ENCODE data around the gene OR5B3.

The OR5B3 gene

GRCh38 chr11:58406774-58407173 lies at the start of gene OR5B3:
Gene OR5B3, minus strand, starts transcription at chr11:58406874. Its CDS starts 3,465 bp downstream, at chr11:58403409.
- no peak for DNase-seq (ENCODE audit: low spot score)
- Histone ChIP-seq H3K4me3 (no peak within 1 kb of the TSS), H3K27ac (no peak within 1 kb of the TSS)
- TF ChIP-seq, protein P1, sequence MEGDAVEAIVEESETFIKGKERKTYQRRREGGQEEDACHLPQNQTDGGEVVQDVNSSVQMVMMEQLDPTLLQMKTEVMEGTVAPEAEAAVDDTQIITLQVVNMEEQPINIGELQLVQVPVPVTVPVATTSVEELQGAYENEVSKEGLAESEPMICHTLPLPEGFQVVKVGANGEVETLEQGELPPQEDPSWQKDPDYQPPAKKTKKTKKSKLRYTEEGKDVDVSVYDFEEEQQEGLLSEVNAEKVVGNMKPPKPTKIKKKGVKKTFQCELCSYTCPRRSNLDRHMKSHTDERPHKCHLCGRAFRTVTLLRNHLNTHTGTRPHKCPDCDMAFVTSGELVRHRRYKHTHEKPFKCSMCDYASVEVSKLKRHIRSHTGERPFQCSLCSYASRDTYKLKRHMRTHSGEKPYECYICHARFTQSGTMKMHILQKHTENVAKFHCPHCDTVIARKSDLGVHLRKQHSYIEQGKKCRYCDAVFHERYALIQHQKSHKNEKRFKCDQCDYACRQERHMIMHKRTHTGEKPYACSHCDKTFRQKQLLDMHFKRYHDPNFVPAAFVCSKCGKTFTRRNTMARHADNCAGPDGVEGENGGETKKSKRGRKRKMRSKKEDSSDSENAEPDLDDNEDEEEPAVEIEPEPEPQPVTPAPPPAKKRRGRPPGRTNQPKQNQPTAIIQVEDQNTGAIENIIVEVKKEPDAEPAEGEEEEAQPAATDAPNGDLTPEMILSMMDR (IDR thresholded peaks at IDR 0.05) = no peak

DNA sequence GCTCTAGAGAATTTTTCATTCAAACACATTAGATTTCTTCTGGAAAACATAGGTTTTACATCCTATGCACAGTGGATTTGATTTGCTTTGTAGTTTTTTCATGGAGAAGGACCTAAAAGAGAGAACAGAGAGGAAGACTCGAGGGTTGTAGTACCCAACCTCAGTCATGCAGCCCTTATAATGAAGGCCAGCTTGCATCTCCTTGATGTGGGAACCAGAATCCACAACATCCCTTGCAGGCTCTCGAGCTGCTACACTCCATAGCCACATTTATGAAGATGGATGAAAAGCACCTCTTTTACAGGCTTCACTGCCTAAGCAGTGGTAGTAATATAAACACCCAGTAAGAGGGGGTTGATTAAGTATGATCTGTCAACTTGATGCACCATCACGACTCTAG lies 44.9 kb upstream of the OR5B3 start:
- H3K27ac ChIP-seq = no peak overlapping the region
- TF ChIP-seq, protein P1 (IDR thresholded peaks at IDR 0.05) = no peak
- H3K4me3 ChIP-seq = no peak overlapping the region
- no peak for DNase-seq (ENCODE audit: low spot score)

- Histone ChIP-seq H3K4me3 (no peak overlapping the region), H3K27ac (no peak overlapping the region)
- TF ChIP-seq, protein P1 (IDR thresholded peaks at IDR 0.05) = no peak
- DNase-seq (ENCODE audit: low spot score) = no peak
Measured at GRCh38 chr11:58446294-58446693, 39.6 kb upstream of the OR5B3 start.

GRCh38 chr11:58444300-58444699 lies 37.6 kb upstream of the OR5B3 start:
- no peak overlapping the region for H3K27ac ChIP-seq
- TF ChIP-seq, protein P1 (IDR thresholded peaks at IDR 0.05) = no peak
- no peak for DNase-seq (ENCODE audit: low spot score)
- H3K4me3 ChIP-seq = no peak overlapping the region

GRCh38 chr11:58442136-58442535 lies 35.5 kb upstream of the OR5B3 start, which contains the start of gene OR5B12:
Gene OR5B12, minus strand, starts transcription at chr11:58442236. Its CDS starts 2,085 bp downstream, at chr11:58440151.
- Histone ChIP-seq H3K4me3 (no peak within 1 kb of the TSS), H3K27ac (no peak within 1 kb of the TSS)
- TF ChIP-seq, protein P1 (IDR thresholded peaks at IDR 0.05) = no peak
- DNase-seq (ENCODE audit: low spot score) = no peak

- Histone ChIP-seq H3K27ac (no peak overlapping the region), H3K4me3 (no peak overlapping the region)
- no peak for DNase-seq (ENCODE audit: low spot score)
- TF ChIP-seq, protein P1 (IDR thresholded peaks at IDR 0.05) = no peak
Measured at GRCh38 chr11:58438486-58438885, 31.8 kb upstream of the OR5B3 start.

- H3K27ac ChIP-seq = no peak overlapping the region
- DNase-seq (ENCODE audit: low spot score) = no peak
- no peak overlapping the region for H3K4me3 ChIP-seq
- TF ChIP-seq, protein P1 (IDR thresholded peaks at IDR 0.05) = no peak
Measured at GRCh38 chr11:58434217-58434616, 27.5 kb upstream of the OR5B3 start.

Data from coronary artery (tissue), 2 donors.